Activated CD8-positive, alpha-beta T cell treated with anti-CD3 and anti-CD28 coated beads, Interleukin-2, amount 10 ng/mL, durations not matched to agents 7 days and 5 days (primary cell): Measurements from ENCODE around the gene TSC22D1. TPM values are rescaled to one million over a fixed set of nuclear protein-coding genes. Genes with fewer than 3 reads are reported as not detected.

Experiments
- ATAC-seq: fragments of 150-1000 bp; cut with Tn5 transposase; one replicate; pipeline ENCODE4 v1.10.0; 2021; ENCODE audit warnings: moderate library complexity
- CTCF ChIA-PET: fragments of 350-600 bp; sonication (Branson Sonifier 250); formaldehyde crosslinking; loops from one replicate; lab custom pipeline; 2021; ENCODE audit warnings: antibody characterized with exemption; lab: Charles Lee
- POLR2A ChIA-PET: fragments of 350-600 bp; sonication (Branson Sonifier 250); formaldehyde crosslinking; loops from one replicate; lab custom pipeline; 2021; ENCODE audit warnings: antibody characterized with exemption; lab: Charles Lee
- DNase-seq: peaks from one replicate; pipeline ENCODE4 v3.0.0-alpha.2; 2020
- H3K27ac Mint-ChIP-seq: one replicate; pipeline ENCODE4 v1.8.0; 2021; ENCODE audit warnings: mild to moderate bottlenecking, mixed read lengths
- H3K27me3 Mint-ChIP-seq: one replicate; pipeline ENCODE4 v1.8.0; 2021; ENCODE audit warnings: low read depth, mixed read lengths
- H3K36me3 Mint-ChIP-seq: one replicate; pipeline ENCODE4 v1.8.0; 2021; ENCODE audit warnings: low read depth, mixed read lengths
- H3K4me1 Mint-ChIP-seq: one replicate; pipeline ENCODE4 v1.8.0; 2021; ENCODE audit warnings: low read depth, mixed read lengths
- H3K4me3 Mint-ChIP-seq: one replicate; pipeline ENCODE4 v1.8.0; 2021; ENCODE audit warnings: mild to moderate bottlenecking, mixed read lengths
- H3K9me3 Mint-ChIP-seq: one replicate; pipeline ENCODE4 v1.8.0; 2022; ENCODE audit warnings: mixed read lengths; ENCODE audit not compliant: insufficient read depth
- total RNA-seq, 2 experiments: library from RNA; stranded (reverse); gene quantifications; one replicate each; pipeline ENCODE4 v1.2.3, GENCODE V29; 2021

The TSC22D1 gene
- total RNA-seq, 2 experiments from 2014 or later = 13.7 to 15.8 TPM

DNA sequence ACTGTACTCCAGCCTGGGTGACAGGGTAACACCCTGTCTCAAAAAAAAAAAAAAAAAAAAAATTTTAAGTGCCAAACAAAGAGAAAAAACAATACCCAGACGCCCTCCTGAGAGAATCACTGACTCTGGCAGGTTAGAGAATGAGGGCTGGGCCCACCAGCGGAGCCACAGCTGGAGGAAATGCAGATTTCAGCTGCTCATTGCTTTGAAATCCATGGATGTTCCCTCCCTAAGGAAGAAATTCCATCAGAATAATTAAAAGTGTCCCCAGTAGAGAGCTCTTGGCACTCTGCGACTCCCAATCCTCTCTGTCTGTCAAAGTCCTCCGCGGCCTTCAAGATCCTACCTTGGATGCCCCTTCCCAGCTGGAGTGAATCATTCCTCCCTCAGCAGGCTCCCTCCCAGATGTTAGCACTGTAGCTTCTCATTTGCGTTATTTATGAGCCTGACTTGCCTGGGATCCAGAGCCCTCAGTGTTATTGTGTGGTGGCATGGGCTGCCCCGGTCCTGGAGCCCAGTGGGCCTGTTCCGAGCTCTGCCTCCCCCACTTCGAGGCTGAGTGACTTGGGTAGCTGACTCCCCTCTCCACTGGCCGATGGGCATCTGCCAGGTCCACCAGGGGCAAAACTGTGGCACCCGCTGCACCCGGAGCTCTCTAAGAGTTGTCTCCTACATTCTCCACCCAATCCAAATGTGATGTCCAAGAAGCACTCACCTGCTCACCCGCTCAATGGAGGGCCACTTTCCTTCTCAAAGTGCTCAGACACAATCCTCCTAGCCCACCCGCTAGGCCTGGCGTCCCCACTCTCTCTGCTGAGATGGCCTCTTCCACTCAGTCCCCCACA lies 155.5 kb downstream of the TSC22D1 start:
- no peak for DNase-seq
- no peaks in the 10 kb centered on the region for H3K4me1 Mint-ChIP-seq
- CTCF ChIA-PET = no interaction called here
- no peaks in the 10 kb centered on the region for H3K9me3 Mint-ChIP-seq
- no peak for ATAC-seq
- peaks cover 14% of the 10 kb centered on the region for H3K27me3 Mint-ChIP-seq
- POLR2A ChIA-PET = no interaction called here
- H3K4me3 Mint-ChIP-seq = no peak overlapping the region
- no peaks in the 10 kb centered on the region for H3K36me3 Mint-ChIP-seq
- H3K27ac Mint-ChIP-seq = no peak overlapping the region

DNA sequence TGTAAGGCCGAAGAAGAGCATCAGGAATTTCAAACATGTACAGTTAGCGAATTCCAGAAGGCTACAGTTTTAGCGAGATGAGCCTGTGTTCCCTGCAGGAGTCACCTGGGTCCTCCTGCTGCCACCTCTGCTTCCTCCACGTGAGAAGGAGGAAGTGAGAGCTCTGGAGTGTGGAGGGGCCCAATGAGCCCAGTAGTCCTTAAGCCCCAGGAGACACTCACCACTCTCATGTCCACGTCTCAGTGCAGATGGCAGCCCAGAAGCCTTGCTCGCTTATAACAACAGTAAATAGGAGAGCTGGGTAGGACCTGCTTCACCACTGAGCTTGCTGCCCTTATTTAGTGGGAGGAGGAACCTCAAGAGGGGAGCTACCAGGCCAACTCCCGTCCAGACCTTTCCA lies 158.3 kb downstream of the TSC22D1 start:
- H3K36me3 Mint-ChIP-seq = no peaks in the 10 kb centered on the region
- H3K4me1 Mint-ChIP-seq = no peaks in the 10 kb centered on the region
- CTCF ChIA-PET = no interaction called here
- no peaks in the 10 kb centered on the region for H3K9me3 Mint-ChIP-seq
- POLR2A ChIA-PET = no interaction called here
- peaks cover 11% of the 10 kb centered on the region for H3K27me3 Mint-ChIP-seq
- no peak overlapping the region for H3K4me3 Mint-ChIP-seq
- ATAC-seq (no peak), DNase-seq (no peak)
- H3K27ac Mint-ChIP-seq = no peak overlapping the region

DNA sequence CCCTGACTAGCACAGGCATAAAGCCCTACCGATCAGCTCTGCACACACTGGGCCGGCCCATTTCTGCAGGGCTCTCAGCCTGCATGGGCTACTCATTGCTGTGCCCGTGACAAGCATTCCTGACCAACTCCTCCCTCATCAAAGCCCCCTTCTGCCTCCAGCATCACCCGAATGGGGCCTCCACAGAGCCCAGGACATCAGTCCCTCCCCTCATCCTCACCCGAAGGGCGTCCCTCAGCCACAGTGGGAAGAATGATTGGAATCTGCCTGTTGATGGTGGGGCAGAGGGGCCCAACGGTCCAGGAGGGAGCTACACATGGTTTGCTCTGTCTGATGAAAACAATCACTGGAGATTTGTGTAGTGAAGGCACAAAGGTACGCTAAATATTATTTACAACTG lies 158.7 kb downstream of the TSC22D1 start:
- CTCF ChIA-PET = no interaction called here
- no peaks in the 10 kb centered on the region for H3K36me3 Mint-ChIP-seq
- H3K27ac Mint-ChIP-seq = no peak overlapping the region
- DNase-seq (no peak), ATAC-seq (no peak)
- H3K9me3 Mint-ChIP-seq = no peaks in the 10 kb centered on the region
- no peaks in the 10 kb centered on the region for H3K4me1 Mint-ChIP-seq
- H3K4me3 Mint-ChIP-seq = no peak overlapping the region
- H3K27me3 Mint-ChIP-seq = peaks cover 8% of the 10 kb centered on the region
- POLR2A ChIA-PET = no interaction called here

DNA sequence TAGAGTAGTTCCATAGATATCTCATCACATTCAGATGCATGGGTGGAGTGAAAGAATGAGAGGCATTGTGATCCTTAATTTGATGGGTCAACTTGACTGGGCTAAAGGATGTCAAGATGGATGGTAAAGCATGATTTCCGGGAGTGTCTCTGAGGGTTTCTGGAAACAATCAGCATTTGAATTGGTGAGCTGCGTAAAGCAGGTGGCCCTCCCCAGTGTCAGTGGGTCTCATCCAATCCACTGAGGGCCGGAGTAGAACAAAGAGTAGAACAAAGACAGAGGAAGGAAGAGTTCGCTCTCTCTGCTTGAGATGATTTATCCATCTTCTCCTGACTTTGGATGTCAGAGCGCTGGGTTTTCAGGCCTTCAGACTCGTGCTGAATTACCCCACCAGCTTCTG lies 159.4 kb downstream of the TSC22D1 start:
- H3K36me3 Mint-ChIP-seq = no peaks in the 10 kb centered on the region
- no peak for ATAC-seq
- POLR2A ChIA-PET = interaction anchor here (1.1 kb wide), 1 partner anchor 9 kb away, joined by 3 read pairs; no protein-coding TSS in a partner anchor
- no peaks in the 10 kb centered on the region for H3K4me1 Mint-ChIP-seq
- H3K4me3 Mint-ChIP-seq = no peak overlapping the region
- no peak for DNase-seq
- no peaks in the 10 kb centered on the region for H3K9me3 Mint-ChIP-seq
- peaks cover 5% of the 10 kb centered on the region for H3K27me3 Mint-ChIP-seq
- no peak overlapping the region for H3K27ac Mint-ChIP-seq
- CTCF ChIA-PET = no interaction called here

DNA sequence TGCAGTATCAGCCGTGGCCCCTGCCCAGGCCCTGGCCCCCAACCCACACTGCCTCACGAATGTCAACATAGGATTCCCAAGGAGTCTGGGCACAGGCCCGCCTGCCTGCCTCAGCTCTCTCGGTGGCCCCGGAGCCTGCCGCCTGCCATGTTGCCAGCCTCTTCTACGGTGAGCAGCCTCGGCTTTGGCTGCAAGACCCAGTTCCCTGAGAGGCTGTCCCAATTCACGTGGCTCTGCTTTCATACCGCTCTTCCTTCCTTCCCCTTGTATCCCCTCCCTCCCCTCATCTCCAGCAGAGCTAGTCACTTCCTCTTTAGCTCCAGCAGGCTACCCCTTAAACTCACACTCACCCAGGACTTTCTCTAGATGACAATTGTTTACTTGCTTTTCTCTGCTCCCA lies 159.8 kb downstream of the TSC22D1 start:
- no peak overlapping the region for H3K4me3 Mint-ChIP-seq
- no peaks in the 10 kb centered on the region for H3K4me1 Mint-ChIP-seq
- H3K27ac Mint-ChIP-seq = no peak overlapping the region
- H3K36me3 Mint-ChIP-seq = no peaks in the 10 kb centered on the region
- H3K27me3 Mint-ChIP-seq = peaks cover 3% of the 10 kb centered on the region
- no peaks in the 10 kb centered on the region for H3K9me3 Mint-ChIP-seq
- no peak for DNase-seq
- ATAC-seq = no peak
- ChIA-PET CTCF (no interaction called here), POLR2A (interaction anchor here (1.1 kb wide), 1 partner anchor 9 kb away, joined by 3 read pairs; no protein-coding TSS in a partner anchor)

DNA sequence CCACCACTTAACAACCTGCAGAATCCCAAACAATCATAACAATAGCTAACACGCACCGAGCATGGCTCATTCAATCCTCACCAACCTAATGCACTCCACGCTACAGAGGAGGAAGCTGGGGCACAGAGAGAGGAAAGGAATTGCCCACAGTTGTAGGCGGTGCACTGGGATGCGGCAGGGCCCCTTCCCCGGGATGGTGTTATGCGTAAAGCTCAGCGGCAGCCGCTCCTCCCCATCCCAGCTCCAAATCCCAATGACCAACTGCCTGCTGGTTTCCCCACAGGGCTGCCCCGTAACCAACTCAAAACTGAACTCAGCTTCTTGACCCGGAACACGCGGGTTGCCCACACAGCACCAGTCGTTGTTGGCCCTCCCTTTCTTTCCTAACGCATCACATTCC lies 160.3 kb downstream of the TSC22D1 start:
- Mint-ChIP-seq H3K27me3 (no peaks in the 10 kb centered on the region), H3K4me3 (no peak overlapping the region), H3K9me3 (no peaks in the 10 kb centered on the region), H3K27ac (no peak overlapping the region), H3K4me1 (no peaks in the 10 kb centered on the region), H3K36me3 (no peaks in the 10 kb centered on the region)
- DNase-seq (no peak), ATAC-seq (no peak)
- CTCF ChIA-PET = no interaction called here
- POLR2A ChIA-PET = interaction anchor here (1.1 kb wide), 1 partner anchor 10 kb away, joined by 3 read pairs; no protein-coding TSS in a partner anchor

DNA sequence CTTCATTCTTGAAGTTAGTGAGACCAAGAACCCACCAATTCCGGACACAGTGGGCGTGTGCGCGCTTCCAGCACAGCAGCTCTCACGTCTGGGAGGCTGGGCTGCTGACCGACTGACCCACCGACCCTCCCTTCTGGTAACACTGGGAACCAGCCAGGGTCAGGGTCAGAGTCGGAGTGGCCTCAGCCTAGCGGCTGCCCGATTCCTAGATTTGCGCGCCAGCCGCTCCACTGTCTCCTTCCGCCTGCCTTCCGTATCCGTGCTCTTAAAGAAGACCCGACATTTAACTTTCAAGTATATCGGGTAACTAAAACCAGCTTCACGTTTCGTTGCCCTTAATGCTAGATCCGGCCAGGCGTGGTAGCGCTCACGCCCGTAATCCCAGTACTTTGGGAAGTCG lies 161.4 kb downstream of the TSC22D1 start:
- POLR2A ChIA-PET = interaction anchor here (0.6 kb wide), 1 partner anchor 1701 kb away, joined by 4 read pairs; no protein-coding TSS in a partner anchor
- CTCF ChIA-PET = no interaction called here
- H3K27me3 Mint-ChIP-seq = peaks cover 2% of the 10 kb centered on the region
- no peaks in the 10 kb centered on the region for H3K9me3 Mint-ChIP-seq
- no peaks in the 10 kb centered on the region for H3K36me3 Mint-ChIP-seq
- H3K27ac Mint-ChIP-seq = no peak overlapping the region
- no peaks in the 10 kb centered on the region for H3K4me1 Mint-ChIP-seq
- DNase-seq (no peak), ATAC-seq (no peak)
- H3K4me3 Mint-ChIP-seq = no peak overlapping the region

DNA sequence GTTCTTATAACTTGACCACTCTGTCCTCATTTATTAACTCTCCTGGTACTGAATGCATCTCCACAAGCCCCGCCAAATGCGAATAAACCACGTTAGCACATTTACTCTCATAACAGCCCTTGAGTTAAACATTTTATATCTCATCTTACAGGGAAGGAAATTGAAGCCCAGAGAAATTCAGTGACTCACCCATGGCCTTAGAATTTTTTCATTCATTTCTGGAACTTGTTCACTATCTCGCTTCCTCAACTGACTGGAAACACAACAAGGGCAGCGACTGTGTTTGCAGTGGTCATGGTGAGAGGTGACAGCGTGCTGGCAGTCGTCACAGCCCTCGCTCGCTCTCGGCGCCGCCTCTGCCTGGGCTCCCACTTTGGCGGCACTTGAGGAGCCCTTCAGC lies 163.0 kb downstream of the TSC22D1 start:
- no peak for ATAC-seq
- POLR2A ChIA-PET = no interaction called here
- Mint-ChIP-seq H3K4me3 (no peak overlapping the region), H3K4me1 (no peaks in the 10 kb centered on the region), H3K9me3 (no peaks in the 10 kb centered on the region), H3K27ac (no peak overlapping the region), H3K27me3 (peaks cover 2% of the 10 kb centered on the region), H3K36me3 (no peaks in the 10 kb centered on the region)
- no peak for DNase-seq
- CTCF ChIA-PET = no interaction called here

DNA sequence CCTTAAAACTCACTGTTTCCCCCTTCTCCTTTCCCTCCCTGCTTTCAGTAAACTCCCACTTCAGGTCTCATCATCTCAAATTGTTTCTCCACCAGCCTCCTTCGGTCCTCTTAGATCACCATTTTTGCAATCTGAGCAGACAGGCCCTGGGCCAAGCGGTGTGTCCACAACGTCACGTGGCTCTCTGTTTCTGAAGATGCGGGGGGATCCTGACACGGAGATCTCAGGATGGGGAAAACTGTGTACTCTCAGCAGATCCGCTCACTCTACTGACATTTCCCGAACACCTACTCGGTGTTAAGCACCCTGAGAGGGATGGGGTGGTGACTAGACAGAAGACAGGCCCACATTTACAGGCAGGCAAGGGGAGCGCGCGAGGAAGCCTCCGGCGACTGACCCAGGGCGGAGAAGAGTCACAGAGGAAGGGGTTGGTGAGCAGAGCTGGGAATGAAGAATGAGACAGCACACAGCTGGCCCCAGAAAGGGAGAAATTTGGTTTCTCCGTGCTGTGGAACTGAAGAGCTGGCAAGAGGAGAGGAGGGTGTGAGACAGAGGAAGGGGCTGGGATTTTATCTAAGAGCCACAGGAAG lies 163.7 kb downstream of the TSC22D1 start:
- DNase-seq = no peak
- ChIA-PET CTCF (no interaction called here), POLR2A (no interaction called here)
- peaks cover 2% of the 10 kb centered on the region for H3K27me3 Mint-ChIP-seq
- no peaks in the 10 kb centered on the region for H3K4me1 Mint-ChIP-seq
- no peak overlapping the region for H3K4me3 Mint-ChIP-seq
- no peak overlapping the region for H3K27ac Mint-ChIP-seq
- H3K9me3 Mint-ChIP-seq = no peaks in the 10 kb centered on the region
- H3K36me3 Mint-ChIP-seq = no peaks in the 10 kb centered on the region
- ATAC-seq = no peak

DNA sequence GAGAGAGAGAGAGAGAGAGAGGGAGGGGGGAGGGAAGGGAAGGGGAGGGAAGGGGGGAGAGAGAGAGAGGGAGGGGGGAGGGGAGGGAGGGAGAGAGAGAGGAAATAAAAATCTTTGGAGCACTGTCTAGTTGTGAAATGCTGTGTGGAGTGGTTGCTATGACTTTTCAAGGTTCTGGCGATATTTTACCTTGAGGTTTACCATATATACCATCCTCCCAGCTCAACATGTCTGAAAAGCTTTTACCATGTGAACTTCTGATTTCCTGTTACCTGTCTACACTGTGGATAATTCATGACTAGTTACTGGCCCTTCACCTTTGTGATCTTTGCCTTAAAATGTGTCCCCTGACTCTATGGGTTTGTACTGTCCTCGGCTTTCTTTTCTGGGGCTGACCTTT lies 164.3 kb downstream of the TSC22D1 start:
- Mint-ChIP-seq H3K9me3 (no peaks in the 10 kb centered on the region), H3K36me3 (no peaks in the 10 kb centered on the region), H3K4me1 (no peaks in the 10 kb centered on the region), H3K4me3 (no peak overlapping the region), H3K27me3 (peaks cover 4% of the 10 kb centered on the region), H3K27ac (no peak overlapping the region)
- DNase-seq = no peak
- POLR2A ChIA-PET = no interaction called here
- CTCF ChIA-PET = no interaction called here
- no peak for ATAC-seq

DNA sequence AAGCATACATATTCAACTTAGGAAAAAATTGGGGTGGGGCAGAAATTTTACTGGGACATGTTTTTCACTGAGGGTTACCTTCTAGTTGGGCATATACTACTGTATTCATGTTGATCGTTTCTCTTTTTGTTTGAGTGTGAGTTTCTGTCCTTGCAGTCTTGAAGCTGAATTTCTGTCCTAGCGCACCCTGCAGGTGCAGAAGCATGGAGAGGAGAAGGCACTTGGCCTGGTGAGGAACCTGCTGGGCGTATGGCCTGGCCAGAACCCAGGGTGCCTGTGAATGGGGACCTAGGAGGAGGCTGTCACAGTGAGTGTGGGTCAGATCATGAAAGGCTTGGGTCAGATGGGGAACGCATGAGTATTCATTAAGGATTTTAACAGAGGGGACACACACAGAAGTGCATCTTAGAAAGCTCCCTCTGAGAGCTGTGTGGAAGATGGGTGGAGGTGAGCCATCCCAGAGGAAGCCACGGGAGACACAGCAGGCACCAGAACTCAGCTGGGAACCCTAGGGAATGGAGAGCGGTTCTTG lies 165.7 kb downstream of the TSC22D1 start:
- POLR2A ChIA-PET = no interaction called here
- Mint-ChIP-seq H3K4me3 (no peak overlapping the region), H3K9me3 (no peaks in the 10 kb centered on the region), H3K36me3 (no peaks in the 10 kb centered on the region), H3K27me3 (peaks cover 4% of the 10 kb centered on the region), H3K4me1 (no peaks in the 10 kb centered on the region), H3K27ac (no peak overlapping the region)
- DNase-seq (no peak), ATAC-seq (no peak)
- CTCF ChIA-PET = no interaction called here

DNA sequence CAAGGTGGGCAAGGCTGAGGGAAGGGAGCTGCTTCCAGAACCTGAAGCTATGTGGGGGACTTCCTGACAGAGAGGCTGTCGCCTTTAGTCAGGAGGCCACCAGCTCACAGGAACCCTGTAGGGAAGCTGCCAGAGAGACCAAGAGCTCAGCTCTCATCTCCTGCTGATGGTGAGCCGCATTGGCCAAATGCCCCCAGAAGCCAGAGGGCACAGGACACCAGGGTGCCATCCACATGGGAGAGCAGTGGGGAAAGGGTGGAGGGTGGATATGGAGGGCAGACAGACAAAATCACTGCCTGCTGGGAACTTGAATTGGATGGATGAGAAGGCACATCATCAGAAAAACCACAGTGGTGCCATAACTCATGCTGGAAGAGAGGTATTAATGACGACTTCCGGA lies 166.5 kb downstream of the TSC22D1 start:
- DNase-seq (no peak), ATAC-seq (no peak)
- ChIA-PET CTCF (no interaction called here), POLR2A (no interaction called here)
- Mint-ChIP-seq H3K4me1 (no peaks in the 10 kb centered on the region), H3K9me3 (no peaks in the 10 kb centered on the region), H3K27me3 (peaks cover 4% of the 10 kb centered on the region), H3K27ac (no peak overlapping the region), H3K36me3 (no peaks in the 10 kb centered on the region), H3K4me3 (no peak overlapping the region)
